MM.1S (cell line): ENCODE measurements around the gene FUT7.

Source experiments
- EZH2 ChIP-seq: fragments of 300-600 bp; sonication (generic); optimal IDR thresholded peaks from 2 replicates; pipeline ENCODE3; 2017; ENCODE audit warnings: low read depth, mild to moderate bottlenecking, antibody characterized with exemption, low read length, mixed read lengths
- TF ChIP-seq, protein P1 (sequence below): fragments of 300-600 bp; sonication (generic); IDR thresholded peaks from 2 replicates; pipeline ENCODE4 v1.5.1; 2016; ENCODE audit warnings: antibody characterized with exemption, low read length, mixed read lengths

- TF ChIP-seq, protein P1, sequence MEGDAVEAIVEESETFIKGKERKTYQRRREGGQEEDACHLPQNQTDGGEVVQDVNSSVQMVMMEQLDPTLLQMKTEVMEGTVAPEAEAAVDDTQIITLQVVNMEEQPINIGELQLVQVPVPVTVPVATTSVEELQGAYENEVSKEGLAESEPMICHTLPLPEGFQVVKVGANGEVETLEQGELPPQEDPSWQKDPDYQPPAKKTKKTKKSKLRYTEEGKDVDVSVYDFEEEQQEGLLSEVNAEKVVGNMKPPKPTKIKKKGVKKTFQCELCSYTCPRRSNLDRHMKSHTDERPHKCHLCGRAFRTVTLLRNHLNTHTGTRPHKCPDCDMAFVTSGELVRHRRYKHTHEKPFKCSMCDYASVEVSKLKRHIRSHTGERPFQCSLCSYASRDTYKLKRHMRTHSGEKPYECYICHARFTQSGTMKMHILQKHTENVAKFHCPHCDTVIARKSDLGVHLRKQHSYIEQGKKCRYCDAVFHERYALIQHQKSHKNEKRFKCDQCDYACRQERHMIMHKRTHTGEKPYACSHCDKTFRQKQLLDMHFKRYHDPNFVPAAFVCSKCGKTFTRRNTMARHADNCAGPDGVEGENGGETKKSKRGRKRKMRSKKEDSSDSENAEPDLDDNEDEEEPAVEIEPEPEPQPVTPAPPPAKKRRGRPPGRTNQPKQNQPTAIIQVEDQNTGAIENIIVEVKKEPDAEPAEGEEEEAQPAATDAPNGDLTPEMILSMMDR: no peak
- TF ChIP-seq EZH2: no peak
These were observed 5.1 kb downstream of the FUT7 start for GRCh38 chr9:137026828-137027227.
